Measurements from ENCODE around the gene SELENOV.

SELENOV gene

GRCh38 chr19:39520541-39521484 lies 5.9 kb downstream of the SELENOV start:
- no peak for DNase-seq (ENCODE audit: low read depth)

DNA sequence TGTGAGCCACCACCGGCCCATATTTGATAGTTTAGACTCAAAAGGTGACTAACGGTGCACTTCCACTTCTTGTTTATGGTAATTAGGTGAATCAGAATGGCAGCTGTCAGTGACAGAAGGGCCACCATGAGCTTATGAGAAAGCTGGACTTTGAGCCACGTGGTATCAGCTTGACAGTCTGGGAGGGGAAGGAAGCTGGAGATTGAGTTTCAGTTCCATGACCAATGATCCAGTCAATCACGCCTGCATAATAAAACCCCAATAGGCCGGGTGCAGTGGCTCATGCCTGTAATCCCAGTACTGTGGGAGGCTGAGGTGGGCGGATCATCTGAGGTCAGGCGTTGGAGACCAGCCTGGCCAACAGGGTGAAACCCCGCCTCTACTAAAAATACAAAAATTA lies 9.6 kb downstream of the SELENOV start:
- DNase-seq (ENCODE audit: low read depth), result no peak

DNA sequence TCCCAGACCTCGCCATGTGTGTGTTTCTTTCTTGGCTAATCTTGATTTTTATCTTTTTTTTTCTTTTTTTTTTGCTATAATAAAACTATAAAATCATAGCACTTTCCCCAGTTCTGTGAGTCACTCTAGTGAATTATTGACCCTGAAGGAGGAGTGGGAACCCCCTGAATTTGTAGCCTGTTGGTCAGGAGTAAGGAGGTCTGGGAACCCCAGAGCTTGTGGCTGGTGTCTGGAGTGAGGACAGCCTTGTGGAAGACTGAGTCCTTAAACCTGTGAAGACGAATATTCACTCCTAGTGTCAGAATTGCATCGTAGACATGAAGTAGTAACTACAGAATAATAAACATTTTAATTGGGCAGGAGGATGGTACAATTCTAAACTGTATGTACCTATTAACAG lies 10.3 kb downstream of the SELENOV start:
- no peak for DNase-seq (ENCODE audit: low read depth)

- no peak for DNase-seq (ENCODE audit: low read depth)
Observed at GRCh38 chr19:39531834-39532232, 16.9 kb downstream of the SELENOV start.

GRCh38 chr19:39532233-39533002 lies 17.5 kb downstream of the SELENOV start, which contains the start of gene EID2B:
TSS of gene EID2B (minus strand) at chr19:39532852. CDS start at chr19:39532802, 50 bp downstream.
- peak; percentile 92 for DNase-seq (ENCODE audit: low read depth)

- DNase-seq (ENCODE audit: low read depth), result no peak
Observed at GRCh38 chr19:39533003-39533512, 18.1 kb downstream of the SELENOV start.

- DNase-seq (ENCODE audit: low read depth), result no peak
Observed at GRCh38 chr19:39533791-39534190, 18.9 kb downstream of the SELENOV start.

DNA sequence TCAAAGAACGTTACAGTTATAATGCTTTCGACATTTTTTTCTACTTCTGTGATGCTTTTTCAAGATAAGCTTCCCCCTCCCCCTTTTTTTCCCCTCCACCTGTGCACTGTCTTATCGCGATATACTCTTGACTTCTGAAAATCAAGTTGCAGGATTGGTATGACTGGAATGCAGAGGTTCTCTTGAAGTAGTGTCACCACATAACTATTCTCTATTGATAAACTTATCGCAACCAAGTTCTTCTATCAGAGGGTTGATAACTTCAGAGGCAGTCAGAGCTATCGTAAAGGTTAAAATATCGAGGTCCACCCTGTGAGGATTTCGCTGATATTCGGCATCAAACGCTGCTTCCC lies 24.2 kb downstream of the SELENOV start:
- no peak for DNase-seq (ENCODE audit: low read depth)

- DNase-seq (ENCODE audit: low read depth), result peak; percentile 91
Observed at GRCh38 chr19:39539518-39540332, 24.8 kb downstream of the SELENOV start, which contains the start of gene EID2. TSS of gene EID2 (minus strand) at chr19:39540161. CDS start at chr19:39540079, 82 bp downstream.

GRCh38 chr19:39540333-39540673 lies 25.4 kb downstream of the SELENOV start:
- DNase-seq (ENCODE audit: low read depth), result no peak

DNA sequence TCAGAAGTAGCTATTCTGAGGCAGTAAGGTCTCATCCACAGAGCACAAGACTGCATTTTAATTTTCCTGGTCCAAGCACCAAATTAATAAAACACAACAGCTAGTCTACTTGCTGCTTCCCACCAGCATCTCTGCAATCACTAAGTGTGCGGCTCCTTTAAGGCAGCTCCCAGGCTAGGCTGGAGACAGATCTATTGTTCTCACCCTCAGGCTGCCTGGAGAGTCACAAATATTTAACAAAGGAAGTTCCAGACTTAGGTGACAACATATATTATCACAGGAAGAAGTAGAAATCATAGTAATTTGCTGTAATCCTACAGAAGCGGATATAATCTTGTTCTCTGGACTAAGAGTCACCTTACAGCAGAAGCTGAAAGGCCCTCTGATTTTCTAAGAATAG lies 27.3 kb downstream of the SELENOV start:
- DNase-seq (ENCODE audit: low read depth), result no peak

DNA sequence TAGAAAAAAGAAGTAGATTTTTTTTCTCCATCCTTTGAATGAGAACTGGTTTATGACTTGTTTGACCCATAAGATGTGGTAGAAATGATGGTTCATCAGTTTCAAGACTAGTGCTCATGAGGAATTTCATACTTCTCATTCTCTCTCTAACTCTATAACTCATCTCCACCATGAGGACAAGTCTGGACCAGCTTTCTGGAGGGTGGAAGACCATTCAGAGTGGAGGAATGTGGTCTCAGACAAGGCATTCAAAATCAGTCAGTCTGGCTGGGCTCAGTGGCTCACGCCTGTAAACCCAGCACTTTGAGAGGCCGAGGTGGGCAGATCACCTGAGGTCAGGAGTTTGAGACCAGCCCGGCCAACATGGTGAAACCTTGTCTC lies 28.5 kb downstream of the SELENOV start:
- no peak for DNase-seq (ENCODE audit: low read depth)

GRCh38 chr19:39544226-39544903 lies 29.4 kb downstream of the SELENOV start:
- no peak for DNase-seq (ENCODE audit: low read depth)

DNA sequence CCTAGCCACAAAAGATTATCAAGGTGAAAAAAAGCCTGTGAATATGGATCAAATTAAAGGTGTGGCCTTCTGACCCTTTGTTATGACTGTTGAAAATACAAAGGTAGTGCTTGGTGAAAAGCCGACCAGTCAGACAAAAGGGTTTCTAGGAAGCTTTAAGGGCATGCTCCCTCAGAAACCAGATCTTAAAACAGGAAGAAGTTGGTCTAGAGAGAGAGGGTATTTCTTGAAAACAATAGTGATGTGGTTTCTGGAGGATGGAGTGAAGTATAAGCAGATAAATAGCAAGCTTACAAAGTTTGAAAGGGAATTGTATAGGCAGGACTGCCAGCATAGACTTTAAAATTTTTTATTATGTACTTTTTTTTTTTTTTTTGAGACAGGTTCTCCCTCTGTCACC lies 30.0 kb downstream of the SELENOV start:
- no peak for DNase-seq (ENCODE audit: low read depth)

- no peak for DNase-seq (ENCODE audit: low read depth)
Observed at GRCh38 chr19:39546599-39546998, 31.7 kb downstream of the SELENOV start.

DNA sequence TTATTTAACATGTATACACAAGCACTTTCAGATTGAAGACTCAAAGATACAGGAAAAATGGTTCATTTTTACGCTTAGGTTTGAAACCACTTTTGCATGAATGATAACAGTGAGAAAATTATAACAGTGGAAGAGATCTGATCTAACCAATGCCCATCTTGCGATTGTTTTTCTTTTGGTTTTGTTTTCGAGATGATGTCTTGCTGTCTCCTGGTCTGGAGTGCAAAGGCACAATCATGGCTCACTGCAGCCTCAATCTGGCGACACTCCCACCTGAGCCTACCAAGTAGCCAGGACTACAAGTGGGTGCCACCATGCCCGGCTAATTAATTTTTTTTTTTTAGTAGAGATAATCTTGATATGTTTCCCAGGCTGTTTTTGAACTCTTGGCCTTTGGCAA lies 35.3 kb downstream of the SELENOV start:
- no peak for DNase-seq (ENCODE audit: low read depth)

DNA sequence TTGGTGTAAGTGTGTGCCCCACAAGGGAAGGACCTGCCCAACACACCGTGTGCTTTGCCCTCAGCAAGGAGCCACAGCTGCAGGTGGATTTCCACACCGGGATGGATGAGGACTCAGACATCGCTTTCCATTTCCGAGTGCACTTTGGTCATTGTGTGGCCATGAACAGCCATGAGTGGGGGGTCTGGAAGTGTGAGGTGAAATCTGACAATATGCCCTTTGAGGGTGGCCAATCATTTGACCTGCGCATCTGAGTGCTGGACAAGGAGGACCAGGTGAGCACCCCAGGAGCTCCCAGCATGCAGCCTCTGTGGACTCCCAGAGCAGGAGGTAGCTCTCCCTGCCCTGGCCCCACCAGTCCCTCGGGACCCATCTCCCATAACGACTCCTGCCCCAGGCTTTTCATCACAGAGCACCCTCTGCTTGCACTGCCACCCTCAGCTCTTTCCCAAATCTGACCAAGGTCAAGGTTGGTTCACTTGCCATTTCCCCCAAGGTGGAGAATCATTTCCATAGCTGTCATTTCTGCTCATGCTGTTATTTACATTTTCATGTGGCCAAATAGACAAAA lies 38.2 kb downstream of the SELENOV start:
- no peak for DNase-seq (ENCODE audit: low read depth)

GRCh38 chr19:39554701-39555311 lies 39.9 kb downstream of the SELENOV start:
- DNase-seq (ENCODE audit: low read depth), result no peak

GRCh38 chr19:39555883-39556282 lies 40.9 kb downstream of the SELENOV start:
- DNase-seq (ENCODE audit: low read depth), result no peak

DNA sequence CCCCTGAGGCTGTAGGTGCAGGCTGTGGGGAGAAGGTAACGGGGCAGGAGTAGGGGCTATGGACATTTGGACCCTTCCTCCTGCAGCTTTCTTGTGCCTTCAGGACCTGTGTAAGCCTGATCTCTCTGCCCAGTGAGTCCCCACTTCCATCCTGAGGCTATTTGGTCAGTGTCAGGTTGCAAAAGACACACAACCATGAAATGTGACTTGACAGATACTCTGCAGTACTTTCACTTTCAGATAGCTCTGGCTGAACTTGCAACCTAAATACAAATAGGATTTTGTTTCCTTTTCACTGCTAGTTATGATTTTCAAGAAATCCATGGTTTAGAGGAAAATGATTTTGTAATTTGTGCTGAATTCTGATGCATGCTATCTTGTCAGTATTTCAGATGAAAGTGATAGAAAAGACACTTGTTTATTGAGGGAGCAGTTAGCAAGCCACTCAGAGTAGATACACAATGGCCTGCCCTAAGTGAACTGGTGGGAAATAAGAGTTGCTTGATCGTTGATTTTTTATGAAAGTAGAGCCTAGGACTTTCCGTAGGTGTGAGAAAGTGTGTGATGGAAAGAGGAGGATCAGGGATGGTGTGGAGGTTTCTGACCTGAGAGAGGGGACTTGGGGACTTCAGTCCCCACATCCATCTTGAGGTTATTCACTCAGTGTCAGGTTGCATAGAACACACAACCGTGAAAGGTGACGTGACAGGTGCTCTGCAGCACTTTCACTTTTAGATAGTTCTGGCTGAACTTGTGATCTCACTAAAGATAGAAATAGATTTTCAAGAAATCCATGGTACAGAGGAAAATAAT lies 43.1 kb downstream of the SELENOV start:
- DNase-seq (ENCODE audit: low read depth), result peak; percentile 35
